Astrocyte of the hippocampus (primary cell): ENCODE measurements around the gene TXNDC16.
"Not testable (repeated sequence)": the region's sequence is repeated elsewhere in the genome, so short reads cannot be mapped to it uniquely, and the experiment has no call there.

ENCODE experiments used
- DNase-seq: peaks from one replicate; pipeline ENCODE4 v3.0.0; 2011; ENCODE audit warnings: low read depth, low spot score

Gene TXNDC16

GRCh38 chr14:52538623-52539022 is 13.7 kb downstream of the TXNDC16 start:
- DNase-seq = no peak

DNA sequence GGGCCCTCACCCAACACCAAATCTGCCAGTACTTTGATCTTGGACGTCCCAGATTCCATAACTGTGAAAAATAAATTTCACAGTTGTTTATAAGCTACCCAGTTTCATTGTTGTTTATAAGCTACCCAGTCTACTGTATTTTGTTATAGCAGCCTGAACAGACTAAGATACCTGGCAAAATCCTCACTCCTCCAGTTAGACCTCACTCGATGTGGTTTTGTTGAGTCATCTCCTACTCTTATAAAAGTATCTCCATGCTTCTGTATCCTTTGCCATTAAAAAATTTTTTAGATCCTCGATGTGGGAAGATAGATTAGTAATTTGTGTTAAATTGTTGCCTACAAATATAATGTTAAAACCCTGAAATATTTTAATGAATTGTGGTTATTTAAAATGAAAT is 16.0 kb downstream of the TXNDC16 start:
- no peak for DNase-seq

GRCh38 chr14:52531481-52531880 is 20.8 kb downstream of the TXNDC16 start:
- DNase-seq = no peak

DNA sequence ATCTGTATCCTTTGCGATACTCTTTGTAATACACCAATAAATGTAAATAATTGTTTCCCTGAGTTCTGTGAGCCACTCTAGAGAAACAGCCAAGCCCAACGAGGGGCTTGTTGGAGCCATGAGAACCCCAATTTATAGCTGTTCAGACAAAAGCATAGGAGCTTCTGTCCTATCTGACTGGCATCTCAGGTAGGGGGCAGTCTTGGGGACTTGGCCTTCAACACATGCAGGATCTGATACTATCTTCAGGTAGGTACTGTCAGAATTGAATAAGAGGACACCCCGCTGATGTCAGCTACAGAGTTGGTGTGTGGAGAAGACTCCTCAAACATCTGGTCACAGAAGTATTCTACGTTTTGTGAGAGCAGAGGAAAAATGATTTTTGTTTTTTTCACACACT is 25.3 kb downstream of the TXNDC16 start:
- DNase-seq = no peak

DNA sequence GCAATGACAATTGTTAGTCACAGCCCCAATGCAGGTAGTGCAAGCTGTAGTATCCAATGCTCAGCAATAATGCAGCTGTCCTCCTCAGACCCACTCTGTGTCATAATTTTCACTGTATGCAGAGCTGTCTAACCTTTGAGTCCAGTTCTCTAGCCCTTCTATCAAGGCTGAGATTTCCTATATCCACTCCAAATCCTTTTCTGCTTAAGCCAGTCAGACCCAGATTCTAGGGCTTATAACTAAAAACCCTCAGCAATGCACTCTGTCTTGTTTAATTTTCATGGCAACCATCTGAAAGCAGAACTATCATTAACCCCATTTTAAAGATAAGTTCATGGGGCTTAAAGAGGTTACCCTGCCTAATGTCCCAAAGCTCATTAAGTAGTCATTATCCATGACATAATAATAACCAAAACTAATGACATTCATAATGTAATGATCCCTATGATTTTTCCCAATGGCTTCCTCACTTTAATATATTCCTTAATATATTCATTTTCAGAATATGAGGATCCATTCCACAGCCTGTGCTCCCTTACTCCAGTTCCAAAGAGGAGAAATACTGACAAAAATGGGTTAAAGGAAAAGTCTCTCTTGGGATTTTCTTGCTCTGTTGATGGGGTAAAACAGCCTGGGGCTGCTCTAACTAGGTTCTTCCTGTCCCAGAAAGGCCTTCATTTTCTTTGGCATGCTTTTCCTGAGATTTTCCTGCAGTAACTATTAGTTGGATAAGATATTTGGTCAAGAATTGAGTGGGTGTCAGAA is 29.5 kb downstream of the TXNDC16 start:
- DNase-seq = no peak

GRCh38 chr14:52522033-52522432 is 30.3 kb downstream of the TXNDC16 start:
- DNase-seq = no peak

DNA sequence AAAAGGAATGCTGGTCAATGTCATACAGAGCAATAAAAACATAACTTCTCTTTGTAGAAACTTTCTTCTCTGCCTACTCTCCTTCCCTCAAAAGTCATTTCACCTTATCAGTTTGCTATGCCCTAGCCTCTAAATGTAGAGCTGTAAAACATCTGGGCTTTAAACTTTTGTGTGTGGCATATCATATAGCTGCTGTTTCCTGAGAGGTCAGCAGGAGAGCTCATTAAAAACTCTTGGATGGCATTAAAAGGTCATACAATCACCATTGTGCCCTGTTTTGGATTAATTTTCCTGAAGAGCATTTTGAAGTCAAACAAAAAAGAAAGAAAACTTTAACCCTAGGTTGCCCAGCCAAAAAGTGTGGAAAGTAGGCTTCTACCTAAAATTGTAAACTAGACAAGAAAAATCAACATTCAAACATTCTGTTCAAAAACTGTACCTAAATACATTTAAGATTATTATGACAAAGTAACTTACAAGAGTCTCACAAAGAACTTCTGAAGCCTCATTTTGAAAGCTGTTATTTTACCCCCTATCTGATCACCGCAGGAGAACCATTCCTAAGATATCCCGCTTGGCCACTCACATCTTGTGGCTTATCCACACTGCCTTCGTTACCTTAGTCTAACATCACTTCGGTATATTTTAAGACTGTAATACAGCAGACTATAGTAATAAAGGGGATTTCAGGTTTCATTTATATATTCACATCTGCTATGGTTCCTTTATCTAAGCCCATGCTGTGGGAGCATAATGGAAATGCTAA is 38.1 kb downstream of the TXNDC16 start:
- no peak for DNase-seq

GRCh38 chr14:52513249-52513648 is 39.1 kb downstream of the TXNDC16 start:
- DNase-seq = no peak

- DNase-seq = peak; percentile 4
These were observed 57.9 kb downstream of the TXNDC16 start for GRCh38 chr14:52494444-52494843.

- no peak for DNase-seq
These were observed 66.8 kb downstream of the TXNDC16 start for GRCh38 chr14:52485350-52485960.

DNA sequence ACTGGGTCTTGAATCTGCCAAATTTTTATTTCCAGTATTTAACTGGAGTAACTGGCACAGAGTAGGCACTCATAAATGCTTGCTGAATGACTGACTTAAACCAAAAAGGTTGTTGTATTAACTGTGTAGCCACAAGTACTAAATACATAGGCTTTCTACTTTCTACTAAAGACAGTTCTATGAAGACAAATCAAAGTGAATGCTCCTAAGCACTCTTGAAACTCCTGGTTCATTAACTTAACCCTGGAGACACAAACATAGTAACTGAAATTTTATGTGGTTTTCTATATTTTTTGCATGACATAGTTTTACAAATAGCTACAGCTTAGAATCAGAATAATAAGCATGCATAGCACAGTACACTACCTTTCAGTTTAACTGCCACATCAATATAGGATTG is 70.4 kb downstream of the TXNDC16 start:
- DNase-seq = no peak

DNA sequence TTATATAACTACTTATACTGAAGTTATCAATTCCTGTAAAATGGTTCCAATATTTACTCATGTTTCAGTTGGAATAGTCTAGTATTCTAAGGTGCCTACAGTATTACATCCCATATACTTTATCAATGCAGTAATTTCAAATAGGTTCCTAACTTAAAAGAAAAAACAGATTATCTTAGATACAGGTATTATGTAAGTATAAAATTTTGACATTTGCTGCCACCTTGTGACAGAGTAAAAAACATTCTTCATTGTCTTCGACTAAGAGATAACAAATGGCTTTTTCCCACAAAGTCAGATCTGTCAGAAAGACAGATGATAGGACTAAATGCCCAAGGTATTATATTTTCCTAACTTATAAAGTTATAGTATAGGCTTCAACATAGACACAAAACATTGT is 78.7 kb downstream of the TXNDC16 start:
- peak; percentile 62 for DNase-seq

DNA sequence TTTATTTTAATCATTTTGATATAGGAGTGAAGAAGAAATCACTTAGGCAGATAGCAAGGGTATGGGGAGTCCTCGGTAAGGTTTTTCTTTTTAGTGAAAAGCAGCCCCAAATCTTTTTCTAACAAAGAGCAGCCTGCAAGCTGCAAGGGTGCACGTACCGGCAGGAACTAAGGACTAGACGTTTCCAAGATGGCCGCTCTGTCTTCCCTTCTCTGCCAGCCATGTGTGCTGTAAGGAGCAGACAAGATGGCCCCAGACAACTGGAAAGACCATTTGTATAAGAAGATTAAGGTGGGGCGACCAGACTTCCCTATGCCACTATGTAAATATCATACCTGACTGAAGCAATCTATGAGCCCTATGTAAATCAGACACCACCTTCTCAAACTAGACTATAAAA is 79.6 kb downstream of the TXNDC16 start:
- no peak for DNase-seq

DNA sequence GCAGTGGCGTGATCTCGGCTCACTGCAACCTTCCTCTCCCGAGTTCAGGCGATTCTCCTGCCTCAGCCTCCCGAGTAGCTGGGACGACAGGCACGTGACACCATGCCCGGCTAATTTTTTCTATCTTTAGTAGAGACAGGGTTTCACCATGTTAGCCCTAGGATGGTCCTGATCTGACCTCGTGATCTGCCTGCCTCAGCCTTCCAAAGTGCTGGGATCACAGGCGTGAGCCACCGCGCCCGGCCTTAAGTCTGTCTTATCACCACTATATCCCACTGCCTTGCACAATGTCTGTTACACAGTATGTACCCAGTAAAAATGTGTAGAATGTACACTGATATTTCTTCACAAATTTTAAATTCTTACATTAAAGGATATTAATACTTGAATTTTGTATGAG is 80.1 kb downstream of the TXNDC16 start:
- not testable (repeated sequence) for DNase-seq

DNA sequence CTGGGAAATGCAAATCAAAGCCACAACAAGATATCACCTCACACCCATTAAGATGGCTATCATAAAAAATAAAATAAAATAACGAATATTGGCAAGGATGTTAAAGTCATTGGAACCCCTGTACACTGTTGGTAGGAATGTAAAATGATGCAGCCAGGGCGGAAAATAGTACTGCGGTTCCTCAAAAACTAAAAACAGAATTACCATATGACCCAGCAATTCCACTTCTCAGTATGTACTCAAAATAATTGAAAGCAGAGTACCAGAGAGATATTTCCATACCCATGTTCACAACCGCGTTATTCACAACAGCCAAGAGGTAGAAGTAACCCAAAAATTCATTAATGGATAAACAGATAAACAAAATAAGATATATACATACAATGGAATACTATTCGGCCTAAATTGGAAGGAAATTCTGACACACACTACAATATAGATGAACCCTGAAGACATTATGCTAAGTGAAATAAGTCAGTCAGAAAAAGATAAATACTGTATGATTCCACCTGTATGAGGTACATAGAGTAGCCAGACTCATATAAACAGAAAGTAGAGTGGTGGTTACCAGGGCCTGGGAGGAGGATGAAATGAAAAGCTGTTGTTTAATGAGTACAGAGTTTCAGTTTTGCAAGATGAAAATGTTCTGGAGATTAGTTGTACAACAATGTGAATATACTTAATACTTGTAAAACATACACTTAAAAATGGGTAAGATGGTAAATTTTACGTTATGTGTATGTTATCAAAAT is 84.6 kb downstream of the TXNDC16 start:
- no peak for DNase-seq

DNA sequence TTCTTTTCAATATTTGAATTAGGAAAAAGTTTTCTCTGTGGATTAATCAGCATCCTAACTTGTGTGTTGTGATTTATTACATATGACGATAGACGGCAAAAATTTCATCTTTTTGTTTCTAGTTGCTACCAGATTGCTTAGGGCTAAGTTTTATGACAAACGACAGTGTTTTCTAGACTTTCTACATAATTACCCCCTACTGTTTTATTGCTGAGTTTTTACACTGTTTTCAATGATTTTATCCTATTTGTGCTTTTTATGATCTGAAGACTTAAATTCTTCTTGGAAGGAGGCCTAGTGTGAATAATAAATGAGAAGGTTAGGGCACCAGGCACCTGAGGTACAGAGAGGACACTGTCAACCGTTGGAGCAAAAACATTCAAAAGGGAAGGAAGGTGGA is 88.1 kb downstream of the TXNDC16 start:
- DNase-seq = no peak

DNA sequence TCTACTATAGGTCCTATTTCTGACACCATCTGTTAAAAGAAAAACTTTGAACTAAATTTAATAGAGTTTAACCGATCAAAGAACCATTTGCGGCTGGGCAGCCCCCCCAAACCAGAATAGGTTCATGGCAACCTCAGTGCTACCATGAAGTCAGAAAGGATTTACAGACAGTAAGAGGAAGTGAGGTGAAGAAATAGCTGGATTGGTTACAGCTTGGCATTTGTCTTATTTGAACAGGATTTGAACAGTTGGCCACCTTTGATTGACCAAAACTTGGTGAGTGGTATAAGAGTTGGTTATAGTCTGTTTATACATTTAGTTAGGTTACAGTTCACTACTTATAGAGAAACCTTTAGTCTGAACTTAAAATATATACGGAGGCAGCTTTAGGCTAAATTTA is 88.9 kb downstream of the TXNDC16 start:
- DNase-seq = no peak

- DNase-seq = no peak
These were observed 90.6 kb downstream of the TXNDC16 start for GRCh38 chr14:52461721-52462120.

- DNase-seq = peak; percentile 11
These were observed 93.6 kb downstream of the TXNDC16 start for GRCh38 chr14:52458721-52459085.

DNA sequence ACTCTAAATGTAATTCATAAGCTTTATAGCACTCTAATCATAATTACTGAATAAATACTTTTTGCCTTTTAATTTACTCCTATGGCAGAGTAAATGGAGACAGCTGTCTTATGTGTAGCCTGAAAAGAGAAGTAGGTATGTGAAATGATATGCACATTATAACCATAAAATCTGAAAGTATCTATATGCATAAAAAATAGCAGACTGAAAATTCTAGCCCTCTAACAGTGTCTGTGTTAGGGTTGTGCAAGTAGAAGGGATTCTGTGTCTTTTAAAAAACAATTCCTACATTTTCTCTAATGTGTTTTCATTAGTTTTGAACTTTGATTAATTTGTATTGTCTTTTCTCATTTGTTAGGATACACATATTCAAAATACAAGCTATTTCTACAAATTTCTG is 94.9 kb downstream of the TXNDC16 start:
- DNase-seq = no peak

DNA sequence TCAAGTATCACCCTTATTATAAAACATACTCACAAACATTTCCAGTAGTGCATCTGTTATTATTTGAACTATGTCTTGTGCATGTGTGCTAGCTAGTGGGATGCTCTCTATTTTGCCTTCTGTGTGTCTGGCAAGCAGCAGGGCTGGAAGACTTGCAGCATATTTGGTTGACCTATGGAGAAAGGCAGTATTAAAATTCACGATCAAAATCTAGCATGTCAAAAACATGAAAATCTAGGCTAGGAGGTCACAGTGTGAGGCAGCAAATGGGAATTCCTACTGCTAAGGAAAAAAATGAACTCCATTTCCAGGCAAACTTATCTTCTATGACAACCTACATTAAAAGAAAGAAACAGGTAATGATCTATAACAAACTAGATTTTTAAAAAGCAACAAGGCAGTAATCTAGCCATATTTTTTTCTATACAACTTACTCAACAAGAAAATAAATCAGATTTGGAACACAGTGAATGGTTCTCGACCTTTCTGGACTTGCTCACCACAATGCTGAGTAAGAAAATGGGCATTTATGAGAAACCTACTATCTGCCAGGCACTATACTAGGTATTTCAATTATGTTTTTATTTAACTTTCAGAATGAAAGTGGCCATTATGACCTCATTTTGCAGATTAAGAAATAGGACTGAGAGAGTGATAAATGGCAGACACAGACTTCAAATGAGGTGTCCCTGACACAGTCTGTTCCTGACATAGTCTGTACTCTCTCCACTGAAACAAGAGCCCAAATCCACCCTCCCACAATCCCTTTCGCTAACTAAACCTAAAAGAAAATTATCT is 96.8 kb downstream of the TXNDC16 start:
- DNase-seq = peak; percentile 60
